Upper lobe of left lung (tissue), 6 donors: ENCODE results near the gene RASA3. TPM values are rescaled to one million over a fixed set of nuclear protein-coding genes. Genes with fewer than 3 reads are reported as not detected.

Source experiments
- ATAC-seq, 2 donors: fragments of 200-7000 bp; cut with Tn5 transposase; one replicate each; pipeline ENCODE4 v1.9.1; 2022; ENCODE audit warnings: mild to moderate bottlenecking in 2 of 2, moderate library complexity in 2 of 2; ENCODE audit not compliant: low FRiP score in 2 of 2
- DNase-seq, 2 donors: peaks; one replicate each; pipeline ENCODE4 v3.0.0-alpha.2; 2019 to 2020
- H3K27ac ChIP-seq, 4 donors: fragments of 200-600 bp; sonication (generic); one replicate each; pipeline ENCODE4 v1.5.1; 2016 to 2019
- H3K27me3 ChIP-seq, 4 donors: fragments of 200-600 bp; sonication (generic); one replicate each; pipeline ENCODE4 v1.5.1; 2017 to 2019
- H3K36me3 ChIP-seq, 4 donors: fragments of 200-600 bp; sonication (generic); one replicate each; pipeline ENCODE4 v1.5.1; 2016 to 2019
- H3K4me1 ChIP-seq, 4 donors: fragments of 200-600 bp; sonication (generic); one replicate each; pipeline ENCODE4 v1.5.1; 2018 to 2019
- H3K4me3 ChIP-seq, 4 donors: fragments of 200-600 bp; sonication (generic); one replicate each; pipeline ENCODE4 v1.5.1; 2017 to 2019; ENCODE audit warnings: mild to moderate bottlenecking in 2 of 4, moderate library complexity in 1 of 4
- H3K9me3 ChIP-seq, 4 donors: fragments of 200-600 bp; sonication (generic); one replicate each; pipeline ENCODE4 v1.5.1; 2018 to 2019
- CTCF ChIP-seq, 6 experiments: fragments of 450-650 bp in 4 of 6; fragments of 200-600 bp in 2 of 6; sonication (generic) in 2 of 6; IDR thresholded peaks; one replicate each; pipeline ENCODE4 v1.5.1; 2016 to 2019; ENCODE audit warnings: antibody characterized with exemption in 6 of 6
- EP300 ChIP-seq, 4 donors: sonication (generic); formaldehyde crosslinking; IDR thresholded peaks; one replicate each; pipeline ENCODE4 v1.5.1; 2017; ENCODE audit warnings: antibody characterized with exemption in 4 of 4, control low read depth in 2 of 4
- POLR2A ChIP-seq, 4 donors: fragments of 450-650 bp; IDR thresholded peaks; one replicate each; pipeline ENCODE4 v1.5.1; 2016 to 2017; ENCODE audit warnings: antibody characterized with exemption in 4 of 4, mild to moderate bottlenecking in 2 of 4
- POLR2AphosphoS5 ChIP-seq, 2 donors: sonication (generic); formaldehyde crosslinking; IDR thresholded peaks; one replicate each; pipeline ENCODE4 v1.5.1; 2017; ENCODE audit warnings: antibody characterized with exemption in 2 of 2
- WGBS, 2 donors: methylation state at CpG; one replicate each; pipeline ENCODE4 v1.1.5; 2017 to 2018; 5-methylcytosine and 5-hydroxymethylcytosine counted together
- total RNA-seq, 6 donors: library from RNA; depleted of rRNA in 4 of 6; stranded (reverse); fragments of >200 nt in 4 of 6; gene quantifications; one replicate each; pipeline versions ENCODE4 v1.1.0 to v1.2.1, GENCODE V29; 2016 to 2021
- donor health status: DM: no; HTN: no; CAD: no; lungs with moderate emphysema.
- donor health status: DM: no; HTN: yes; CAD: no; lungs with severe emphysema.

Gene RASA3
- total RNA-seq, 6 donors from 2014 or later, result 11.4 to 52.4 (median 18.4) TPM

GRCh38 chr13:114142137-114142550 lies 9.7 kb upstream of the RASA3 start:
- Histone ChIP-seq H3K27me3 (no peaks in the 10 kb centered on the region), H3K27ac (peak overlapping the region in 2 of 4 donors; percentile 14 to 39), H3K4me3 (no peak overlapping the region), H3K9me3 (no peaks in the 10 kb centered on the region), H3K36me3 (no peaks in the 10 kb centered on the region), H3K4me1 (peaks cover 11 to 25% (median 16%) of the 10 kb centered on the region in 4 donors)
- DNase-seq (no peak), ATAC-seq (peak; percentile 20 to 54)
- 81 to 96% methylated on average over 5 to 6 of the region's 6 CpGs for WGBS, 2 donors
- TF ChIP-seq POLR2AphosphoS5 (IDR thresholded peaks at IDR 0.05), result no peak
- no peak for TF ChIP-seq EP300 (IDR thresholded peaks at IDR 0.05)
- no peak for TF ChIP-seq CTCF (IDR thresholded peaks at IDR 0.05)
- no peak for TF ChIP-seq POLR2A (IDR thresholded peaks at IDR 0.05)

GRCh38 chr13:114141261-114141996 lies 9.0 kb upstream of the RASA3 start:
- 88 to 95% methylated on average over 15 of the region's 15 CpGs for WGBS, 2 donors
- DNase-seq (no peak), ATAC-seq (peak in 1 of 2 donors; percentile 19)
- peaks cover 11 to 25% (median 16%) of the 10 kb centered on the region in 4 donors for H3K4me1 ChIP-seq
- no peaks in the 10 kb centered on the region for H3K9me3 ChIP-seq
- no peak overlapping the region for H3K27ac ChIP-seq
- no peaks in the 10 kb centered on the region for H3K36me3 ChIP-seq
- H3K4me3 ChIP-seq, result no peak overlapping the region
- no peak for TF ChIP-seq CTCF (IDR thresholded peaks at IDR 0.05)
- no peak for TF ChIP-seq POLR2A (IDR thresholded peaks at IDR 0.05)
- TF ChIP-seq POLR2AphosphoS5 (IDR thresholded peaks at IDR 0.05), result no peak
- no peak for TF ChIP-seq EP300 (IDR thresholded peaks at IDR 0.05)
- no peaks in the 10 kb centered on the region for H3K27me3 ChIP-seq

GRCh38 chr13:114140906-114141250 lies 8.5 kb upstream of the RASA3 start:
- Histone ChIP-seq H3K4me3 (no peak overlapping the region), H3K4me1 (peaks cover 11 to 25% (median 16%) of the 10 kb centered on the region in 4 donors), H3K36me3 (no peaks in the 10 kb centered on the region), H3K27me3 (no peaks in the 10 kb centered on the region), H3K9me3 (no peaks in the 10 kb centered on the region), H3K27ac (peak overlapping the region in 1 of 4 donors; percentile 1)
- ATAC-seq (no peak), DNase-seq (no peak)
- WGBS, 2 donors, result 53 to 58% methylated on average over 10 of the region's 10 CpGs
- TF ChIP-seq POLR2A (IDR thresholded peaks at IDR 0.05), result no peak
- TF ChIP-seq CTCF (IDR thresholded peaks at IDR 0.05), result no peak
- TF ChIP-seq EP300 (IDR thresholded peaks at IDR 0.05), result no peak
- no peak for TF ChIP-seq POLR2AphosphoS5 (IDR thresholded peaks at IDR 0.05)

- WGBS, 2 donors, result 55 to 61% methylated on average over 25 of the region's 25 CpGs
- TF ChIP-seq EP300 (IDR thresholded peaks at IDR 0.05) (no peak), POLR2A (IDR thresholded peaks at IDR 0.05) (no peak), POLR2AphosphoS5 (IDR thresholded peaks at IDR 0.05) (no peak), CTCF (IDR thresholded peaks at IDR 0.05) (no peak)
- Histone ChIP-seq H3K4me3 (no peak overlapping the region), H3K36me3 (no peaks in the 10 kb centered on the region), H3K27ac (peak overlapping the region in 2 of 4 donors; percentile 1 to 15), H3K27me3 (no peaks in the 10 kb centered on the region), H3K4me1 (peaks cover 11 to 25% (median 16%) of the 10 kb centered on the region in 4 donors), H3K9me3 (no peaks in the 10 kb centered on the region)
- DNase-seq (no peak), ATAC-seq (no peak)
Measured at GRCh38 chr13:114140131-114140905, 7.9 kb upstream of the RASA3 start.
